ENCODE measurements around the gene CKAP2L. TPM values are rescaled to one million over a fixed set of nuclear protein-coding genes. Genes with fewer than 3 reads are reported as not detected.

CKAP2L gene
- total and polyA plus RNA-seq, 9 of the 15 experiments (the other 6 are each of a cell fraction or from before 2014, with no cell fraction given), result 10.4 to 21.9 (median 14.2) TPM

- no TSS peak for BruUV-seq (replicated peaks)
- FAIRE-seq (peak; percentile 70), ATAC-seq (peak; percentile 70), DNase-seq (ENCODE audit: extremely low read depth in 1 of 4, low spot score in 3 of 4) (peak in 3 of 4 experiments; percentile 31 to 52 (median 43))
- Histone ChIP-seq H3K4me1 (replicated peaks in 1 of 2; ENCODE audit: control insufficient read depth in 2 of 2, insufficient read depth in 2 of 2, low read length in 2 of 2) (peaks cover 0 to 7% of the 10 kb centered on the region in 2 experiments; a peak in 2 of 5 replicates), H3K9ac (ENCODE audit: insufficient read depth in 1 of 2, low read depth in 2 of 2, low read length in 2 of 2) (no peak overlapping the region), H3K36me3 (ENCODE audit: control insufficient read depth, insufficient read depth, low read length) (no peaks in the 10 kb centered on the region), H3K27ac (ENCODE audit: extremely low read depth, low read depth, low read length) (no peak overlapping the region), H4K20me1 (replicated peaks; ENCODE audit: control insufficient read depth, insufficient read depth, low read length) (no peaks in the 10 kb centered on the region), H3K9me1 (ENCODE audit: control insufficient read depth, insufficient read depth, low read length) (no peaks in the 10 kb centered on the region), H3K4me2 (ENCODE audit: insufficient read depth, low read length) (no peak overlapping the region; the same call in 1 of the 2 replicates), H3K9me3 (replicated peaks; ENCODE audit: control insufficient read depth, insufficient read depth, low read depth, low read length) (no peaks in the 10 kb centered on the region), H2AFZ (ENCODE audit: low read depth, low read length) (peak overlapping the region; percentile 15), H3K79me2 (ENCODE audit: control insufficient read depth, insufficient read depth, low read length) (no peaks in the 10 kb centered on the region), H3K27me3 (ENCODE audit: control insufficient read depth in 2 of 2, insufficient read depth in 2 of 2, low read length in 2 of 2) (no peaks in the 10 kb centered on the region), H3K4me3 (no peak overlapping the region)
- whole genome bisulfite sequencing (ENCODE audit: insufficient coverage, low coverage, missing lambda C conversion rate), result 26% methylated on average over 5 of the region's 5 CpGs
- POLR2A ChIA-PET, result interaction anchor here (2.3 kb wide), 1 partner anchor 11 kb away, joined by 7 read pairs; no protein-coding TSS in a partner anchor
- intact Hi-C loops (cut with micrococcal nuclease) (no loop called here), in situ Hi-C loops (cut with MboI) (no loop called here)
- CTCF ChIA-PET (ENCODE audit: low intra/inter-chr PET ratio), result no interaction called here
- TF ChIP-seq SMAD4 (CRISPR knock-in tag; conservative IDR thresholded peaks at IDR 0.05) (peak; percentile 72), ZNF174 (CRISPR knock-in tag; IDR thresholded peaks at IDR 0.05) (no peak), RFX1 (IDR thresholded peaks at IDR 0.05) (0 out of 2 replicates have a peak, but pooled peaks have one; percentile 10), CHD4 (IDR thresholded peaks at IDR 0.05; ENCODE audit: insufficient read depth, insufficient replicate concordance, low read depth, low read length, poor library complexity, severe bottlenecking) (no peak), ADNP (tag; IDR thresholded peaks at IDR 0.05) (peak; percentile 19; the same call in 1 of the 2 replicates), ZNF696 (CRISPR knock-in tag; conservative IDR thresholded peaks at IDR 0.05) (no peak), HMBOX1 (IDR thresholded peaks at IDR 0.05) (peak; percentile 99), PRDM10 (IDR thresholded peaks at IDR 0.05; ENCODE audit: partially characterized antibody) (peak; percentile 74), HLTF (IDR thresholded peaks at IDR 0.05) (no peak), CREM (IDR thresholded peaks at IDR 0.05; ENCODE audit: low read depth) (no peak), ETV5 (CRISPR knock-in tag; IDR thresholded peaks at IDR 0.05; ENCODE audit: low read depth) (0 out of 2 replicates have a peak, but pooled peaks have one; percentile 32), ARID2 (IDR thresholded peaks at IDR 0.05) (no peak), ATF3 (IDR thresholded peaks at IDR 0.05) (no peak), ATF3 (CRISPR knock-in tag; conservative IDR thresholded peaks at IDR 0.05) (no peak), EP400 (IDR thresholded peaks at IDR 0.05) (no peak), KAT8 (IDR thresholded peaks at IDR 0.05; ENCODE audit: low read depth) (no peak)
Measured at GRCh38 chr2:112803691-112804521, 39.5 kb upstream of the CKAP2L start.
